ENCODE data around the gene SH2D2A.

Gene SH2D2A

DNA sequence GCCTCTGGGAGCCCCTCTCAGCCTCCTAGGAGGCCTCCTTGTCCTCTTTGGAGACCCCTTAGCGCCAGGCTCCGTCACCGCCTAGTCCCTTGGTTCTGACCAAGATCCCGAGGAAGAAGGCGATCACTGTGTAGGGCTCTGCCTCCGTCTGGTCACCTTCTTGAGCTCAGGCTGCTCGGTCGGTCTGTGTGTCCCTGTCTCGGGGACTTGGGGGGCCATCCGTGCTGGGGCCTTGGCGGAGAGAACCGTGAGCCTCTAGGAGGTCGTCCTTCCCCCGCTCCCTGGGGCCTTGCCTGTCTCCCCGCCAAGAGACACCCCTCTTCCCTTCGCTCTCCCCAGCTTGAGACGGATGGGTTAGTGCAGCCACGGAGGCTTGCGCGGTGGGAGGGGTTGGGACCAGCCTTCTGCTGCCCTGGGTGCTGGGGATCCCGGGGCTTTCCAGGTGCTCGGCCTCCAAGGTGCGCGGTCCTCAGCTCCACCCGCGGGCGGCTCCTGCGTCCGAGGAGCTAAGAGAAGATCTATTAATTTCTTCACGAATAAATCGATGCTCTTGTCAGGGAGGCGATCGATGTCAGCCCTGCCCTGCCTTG is 43.0 kb upstream of the SH2D2A start:
- Histone ChIP-seq H3K9me3 (ENCODE audit: control insufficient read depth in 2 of 2, low read length in 2 of 2) (no peaks in the 10 kb centered on the region), H3K4me1 (ENCODE audit: control insufficient read depth in 2 of 2, insufficient read depth in 2 of 2, low read length in 2 of 2) (peaks cover 8% of the 10 kb centered on the region in 2 donors), H3K27ac (ENCODE audit: low read depth in 2 of 2, low read length in 2 of 2) (no peak overlapping the region), H3K27me3 (ENCODE audit: control insufficient read depth in 2 of 2, insufficient read depth in 2 of 2, low read length in 2 of 2) (peaks cover 49 to 66% of the 10 kb centered on the region in 2 donors), H3K36me3 (ENCODE audit: control insufficient read depth in 2 of 2, insufficient read depth in 2 of 2, low read length in 2 of 2) (no peaks in the 10 kb centered on the region), H3K9ac (ENCODE audit: low read depth in 1 of 2, low read length in 2 of 2) (no peak overlapping the region), H3K4me3 (ENCODE audit: low read length in 2 of 2) (peak overlapping the region; percentile 37 to 57)

DNA sequence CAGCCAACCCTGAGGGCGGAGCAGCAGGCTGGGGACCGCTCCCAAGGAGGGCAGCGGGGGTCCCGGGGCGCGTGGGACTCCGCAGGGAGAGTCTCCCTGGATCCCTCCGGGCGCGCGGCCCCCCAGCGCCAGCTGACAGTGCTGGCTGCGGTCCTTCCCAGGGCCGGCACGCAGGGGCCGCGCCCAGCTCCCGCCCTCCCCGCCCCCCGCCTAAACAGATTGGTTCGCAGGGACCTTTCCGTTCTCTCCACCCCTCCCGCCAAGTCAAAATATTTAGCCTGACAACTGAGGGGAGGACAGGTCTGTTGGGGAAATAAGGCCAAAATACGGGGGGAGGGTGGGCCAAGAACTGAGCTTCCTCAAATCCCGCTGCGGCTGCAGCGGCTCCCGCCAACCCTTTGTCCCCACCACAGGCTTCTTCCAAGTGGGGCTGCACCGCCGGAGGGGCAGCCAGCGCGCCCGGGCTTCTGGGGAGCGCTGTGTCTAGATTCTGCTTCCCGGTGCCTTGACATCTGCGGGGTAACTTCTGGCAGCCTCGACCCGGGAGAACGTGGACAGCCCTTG is 42.4 kb upstream of the SH2D2A start, which contains the start of gene INSRR:
Gene INSRR (minus strand): TSS at position 159 of the 564 bp plus-strand sequence. CDS start 496 bp downstream, outside the sequence.
- H3K9ac ChIP-seq (ENCODE audit: low read depth in 1 of 2, low read length in 2 of 2), result no peak within 1 kb of the TSS
- peaks cover 49 to 65% of the 10 kb centered on the region in 2 donors for H3K27me3 ChIP-seq (ENCODE audit: control insufficient read depth in 2 of 2, insufficient read depth in 2 of 2, low read length in 2 of 2)
- peak within 1 kb of the TSS; percentile 37 to 57 for H3K4me3 ChIP-seq (ENCODE audit: low read length in 2 of 2)
- H3K9me3 ChIP-seq (ENCODE audit: control insufficient read depth in 2 of 2, low read length in 2 of 2), result no peaks in the 10 kb centered on the region
- peaks cover 8% of the 10 kb centered on the region in 2 donors for H3K4me1 ChIP-seq (ENCODE audit: control insufficient read depth in 2 of 2, insufficient read depth in 2 of 2, low read length in 2 of 2)
- no peak within 1 kb of the TSS for H3K27ac ChIP-seq (ENCODE audit: low read depth in 2 of 2, low read length in 2 of 2)
- no peaks in the 10 kb centered on the region for H3K36me3 ChIP-seq (ENCODE audit: control insufficient read depth in 2 of 2, insufficient read depth in 2 of 2, low read length in 2 of 2)

DNA sequence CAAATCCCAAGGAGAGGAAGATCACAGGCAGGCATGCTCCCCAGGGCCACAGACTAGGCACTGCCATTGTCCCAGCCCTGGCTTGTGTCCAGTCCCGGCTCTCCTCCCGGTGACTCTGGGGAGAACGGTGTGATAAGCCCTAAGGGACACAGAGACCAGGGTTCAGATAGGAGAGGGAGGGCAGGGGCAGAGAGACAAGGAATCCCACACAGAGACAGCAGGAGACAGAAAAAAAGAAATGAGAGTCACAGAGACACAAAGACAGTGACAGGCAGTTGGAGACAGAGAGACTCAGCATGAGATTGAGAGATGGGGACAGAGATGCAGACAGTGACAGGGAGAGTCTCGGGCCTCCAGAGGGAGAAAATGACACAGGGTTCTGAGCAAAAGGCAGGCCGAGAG is 41.9 kb upstream of the SH2D2A start:
- Histone ChIP-seq H3K27ac (ENCODE audit: low read depth in 2 of 2, low read length in 2 of 2) (no peak overlapping the region), H3K4me3 (ENCODE audit: low read length in 2 of 2) (no peak overlapping the region), H3K9ac (ENCODE audit: low read depth in 1 of 2, low read length in 2 of 2) (no peak overlapping the region), H3K9me3 (ENCODE audit: control insufficient read depth in 2 of 2, low read length in 2 of 2) (no peaks in the 10 kb centered on the region), H3K27me3 (ENCODE audit: control insufficient read depth in 2 of 2, insufficient read depth in 2 of 2, low read length in 2 of 2) (peaks cover 45 to 63% of the 10 kb centered on the region in 2 donors), H3K4me1 (ENCODE audit: control insufficient read depth in 2 of 2, insufficient read depth in 2 of 2, low read length in 2 of 2) (peaks cover 8% of the 10 kb centered on the region in 2 donors), H3K36me3 (ENCODE audit: control insufficient read depth in 2 of 2, insufficient read depth in 2 of 2, low read length in 2 of 2) (no peaks in the 10 kb centered on the region)

DNA sequence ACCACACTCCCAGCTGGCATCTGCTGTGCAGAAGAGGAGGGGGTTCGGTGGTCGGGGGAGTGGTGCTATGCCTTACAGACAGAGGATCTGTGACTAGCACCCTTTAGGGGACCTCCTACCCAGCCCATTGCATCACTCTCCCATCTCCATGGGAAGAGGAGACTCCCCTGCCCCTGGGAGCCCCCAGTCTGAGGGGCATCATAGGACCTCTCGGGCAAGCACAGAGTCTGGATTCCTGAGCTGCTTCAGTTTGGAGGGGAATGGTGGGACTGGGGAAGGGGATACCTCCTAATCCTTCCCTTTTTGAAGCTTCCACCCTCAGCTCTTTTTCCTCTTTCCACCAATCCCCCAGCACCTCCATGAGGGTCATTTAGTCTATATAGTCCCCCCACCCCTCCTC is 40.9 kb upstream of the SH2D2A start:
- Histone ChIP-seq H3K36me3 (ENCODE audit: control insufficient read depth in 2 of 2, insufficient read depth in 2 of 2, low read length in 2 of 2) (no peaks in the 10 kb centered on the region), H3K9me3 (ENCODE audit: control insufficient read depth in 2 of 2, low read length in 2 of 2) (no peaks in the 10 kb centered on the region), H3K9ac (ENCODE audit: low read depth in 1 of 2, low read length in 2 of 2) (no peak overlapping the region), H3K27ac (ENCODE audit: low read depth in 2 of 2, low read length in 2 of 2) (no peak overlapping the region), H3K27me3 (ENCODE audit: control insufficient read depth in 2 of 2, insufficient read depth in 2 of 2, low read length in 2 of 2) (peaks cover 45 to 60% of the 10 kb centered on the region in 2 donors), H3K4me3 (ENCODE audit: low read length in 2 of 2) (no peak overlapping the region), H3K4me1 (ENCODE audit: control insufficient read depth in 2 of 2, insufficient read depth in 2 of 2, low read length in 2 of 2) (peaks cover 8% of the 10 kb centered on the region in 2 donors)

DNA sequence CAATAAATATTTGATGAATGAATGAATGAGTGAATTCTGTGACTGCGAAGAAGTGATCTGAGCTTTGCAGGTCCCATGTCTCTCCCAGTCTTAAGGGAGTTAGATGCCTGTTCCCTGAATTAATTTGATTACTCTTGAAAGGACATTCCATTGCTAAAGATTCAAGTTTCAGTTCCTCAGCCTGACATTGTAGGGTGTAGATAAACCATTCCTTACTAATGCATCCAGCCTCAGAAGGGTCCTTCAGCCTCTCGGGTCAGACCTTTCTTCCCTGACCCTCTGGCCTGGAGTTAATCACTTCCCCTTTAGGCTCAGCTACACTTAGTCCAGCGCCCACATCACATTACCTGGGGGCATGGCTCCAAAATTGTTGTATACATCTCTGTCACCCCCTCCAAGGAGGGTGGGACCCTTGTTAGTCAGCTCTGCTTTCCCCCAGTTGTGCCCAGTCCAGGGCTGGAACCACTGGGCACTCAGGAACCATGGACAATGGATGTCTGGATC is 39.7 kb upstream of the SH2D2A start:
- peaks cover 35 to 48% of the 10 kb centered on the region in 2 donors for H3K27me3 ChIP-seq (ENCODE audit: control insufficient read depth in 2 of 2, insufficient read depth in 2 of 2, low read length in 2 of 2)
- peaks cover 8% of the 10 kb centered on the region in 2 donors for H3K4me1 ChIP-seq (ENCODE audit: control insufficient read depth in 2 of 2, insufficient read depth in 2 of 2, low read length in 2 of 2)
- H3K9ac ChIP-seq (ENCODE audit: low read depth in 1 of 2, low read length in 2 of 2), result no peak overlapping the region
- H3K4me3 ChIP-seq (ENCODE audit: low read length in 2 of 2), result no peak overlapping the region
- H3K27ac ChIP-seq (ENCODE audit: low read depth in 2 of 2, low read length in 2 of 2), result no peak overlapping the region
- no peaks in the 10 kb centered on the region for H3K9me3 ChIP-seq (ENCODE audit: control insufficient read depth in 2 of 2, low read length in 2 of 2)
- H3K36me3 ChIP-seq (ENCODE audit: control insufficient read depth in 2 of 2, insufficient read depth in 2 of 2, low read length in 2 of 2), result no peaks in the 10 kb centered on the region

DNA sequence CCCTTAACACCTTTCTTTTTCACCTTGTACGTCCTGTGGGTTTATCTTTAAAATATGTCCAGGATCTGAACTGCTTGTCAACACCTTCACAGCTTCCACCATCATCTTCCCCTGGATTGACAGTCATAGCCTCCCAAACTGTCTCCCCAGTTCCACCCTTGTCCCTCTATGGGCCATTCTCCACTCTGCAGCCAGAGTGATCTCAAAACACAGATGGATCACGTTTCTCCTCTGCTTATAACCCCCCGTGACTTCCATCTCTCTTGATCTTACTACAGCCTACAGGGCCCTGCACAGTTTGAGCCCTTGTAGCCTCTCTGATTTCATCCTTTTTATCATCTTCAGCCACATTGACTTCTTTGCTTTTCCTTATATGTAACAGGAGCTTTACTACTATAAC is 38.0 kb upstream of the SH2D2A start:
- Histone ChIP-seq H3K9ac (ENCODE audit: low read depth in 1 of 2, low read length in 2 of 2) (no peak overlapping the region), H3K27me3 (ENCODE audit: control insufficient read depth in 2 of 2, insufficient read depth in 2 of 2, low read length in 2 of 2) (peaks cover 26 to 38% of the 10 kb centered on the region in 2 donors), H3K9me3 (ENCODE audit: control insufficient read depth in 2 of 2, low read length in 2 of 2) (no peaks in the 10 kb centered on the region), H3K27ac (ENCODE audit: low read depth in 2 of 2, low read length in 2 of 2) (no peak overlapping the region), H3K36me3 (ENCODE audit: control insufficient read depth in 2 of 2, insufficient read depth in 2 of 2, low read length in 2 of 2) (no peaks in the 10 kb centered on the region), H3K4me3 (ENCODE audit: low read length in 2 of 2) (no peak overlapping the region), H3K4me1 (ENCODE audit: control insufficient read depth in 2 of 2, insufficient read depth in 2 of 2, low read length in 2 of 2) (peaks cover 1 to 2% of the 10 kb centered on the region in 2 donors)

DNA sequence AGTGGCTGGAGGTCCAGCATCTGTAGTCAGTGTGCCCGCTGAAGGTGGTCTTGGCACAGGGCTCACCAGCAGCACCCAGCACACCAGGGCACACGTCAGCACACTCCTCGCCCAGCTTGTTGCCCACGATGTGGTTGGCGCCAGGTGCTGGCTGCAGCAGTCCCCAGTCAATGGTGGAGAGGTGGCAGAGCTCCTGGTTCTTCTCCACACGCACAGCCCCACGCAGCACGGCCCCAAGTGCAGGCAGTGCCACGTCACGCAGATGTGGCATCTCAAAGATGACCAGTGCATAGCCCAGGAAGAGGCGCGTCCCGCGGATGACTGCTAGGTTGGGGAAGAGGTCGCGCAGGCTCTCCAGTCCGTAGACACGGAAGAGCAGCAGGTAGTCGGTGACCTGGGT is 37.1 kb upstream of the SH2D2A start:
- Histone ChIP-seq H3K36me3 (ENCODE audit: control insufficient read depth in 2 of 2, insufficient read depth in 2 of 2, low read length in 2 of 2) (no peaks in the 10 kb centered on the region), H3K9ac (ENCODE audit: low read depth in 1 of 2, low read length in 2 of 2) (no peak overlapping the region), H3K9me3 (ENCODE audit: control insufficient read depth in 2 of 2, low read length in 2 of 2) (no peaks in the 10 kb centered on the region), H3K4me1 (ENCODE audit: control insufficient read depth in 2 of 2, insufficient read depth in 2 of 2, low read length in 2 of 2) (no peaks in the 10 kb centered on the region), H3K4me3 (ENCODE audit: low read length in 2 of 2) (no peak overlapping the region), H3K27me3 (ENCODE audit: control insufficient read depth in 2 of 2, insufficient read depth in 2 of 2, low read length in 2 of 2) (peaks cover 24 to 36% of the 10 kb centered on the region in 2 donors), H3K27ac (ENCODE audit: low read depth in 2 of 2, low read length in 2 of 2) (no peak overlapping the region)

DNA sequence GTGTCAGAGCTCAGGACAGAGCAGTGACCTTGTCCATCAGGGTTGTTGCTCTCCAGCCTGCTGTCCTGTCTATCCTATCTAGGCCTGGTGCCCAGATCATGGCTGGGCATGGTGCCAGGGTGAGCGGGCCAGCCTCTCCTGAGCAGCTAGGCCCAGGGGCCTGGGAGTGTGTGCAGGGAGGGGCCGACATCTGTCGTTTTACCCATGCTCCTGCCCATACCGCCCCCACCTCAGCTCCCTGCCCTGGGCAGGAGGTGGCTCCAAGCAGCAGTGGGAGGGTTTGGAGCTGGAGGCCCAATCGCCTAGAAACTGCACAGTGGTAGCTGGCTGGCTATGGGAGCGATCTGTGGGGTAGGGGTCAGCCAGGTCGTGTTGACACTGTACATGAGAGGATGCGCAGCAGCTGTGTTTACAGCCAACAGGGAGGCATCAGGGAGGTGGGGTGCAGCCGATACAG is 35.8 kb upstream of the SH2D2A start:
- Histone ChIP-seq H3K27ac (ENCODE audit: low read depth in 2 of 2, low read length in 2 of 2) (no peak overlapping the region), H3K27me3 (ENCODE audit: control insufficient read depth in 2 of 2, insufficient read depth in 2 of 2, low read length in 2 of 2) (peaks cover 11 to 33% of the 10 kb centered on the region in 2 donors), H3K4me1 (ENCODE audit: control insufficient read depth in 2 of 2, insufficient read depth in 2 of 2, low read length in 2 of 2) (no peaks in the 10 kb centered on the region)

DNA sequence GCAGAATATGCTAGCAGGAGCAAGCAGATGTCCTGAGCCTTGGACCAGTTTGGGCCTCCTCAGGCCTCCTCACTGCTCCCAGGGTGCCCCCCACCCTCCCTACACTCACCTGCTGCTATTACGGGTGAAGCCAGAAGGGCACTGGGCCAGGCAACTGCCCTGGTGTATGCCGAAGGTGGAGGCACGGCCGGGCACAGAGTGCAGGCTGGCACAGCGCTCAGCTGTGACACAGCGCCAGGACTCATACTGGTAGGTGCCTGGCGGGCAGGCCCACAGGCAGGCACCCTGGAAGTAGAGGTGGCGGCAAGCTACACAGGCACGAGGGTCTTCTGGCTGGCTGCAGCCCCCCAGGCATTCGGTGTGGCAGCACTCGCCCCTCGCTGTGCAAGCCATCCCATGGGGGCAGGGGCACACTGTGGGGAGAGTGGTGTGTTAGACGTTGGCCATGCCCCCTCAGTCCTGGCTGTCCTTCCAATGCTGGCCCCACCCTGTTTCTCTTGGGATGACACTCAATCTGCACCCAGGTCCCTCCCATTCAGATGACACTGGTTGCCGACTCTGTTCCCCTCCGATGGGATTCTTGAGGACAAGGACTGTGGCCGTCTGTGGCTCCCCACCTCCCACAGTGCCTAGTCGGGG is 35.2 kb upstream of the SH2D2A start:
- H3K36me3 ChIP-seq (ENCODE audit: control insufficient read depth in 2 of 2, insufficient read depth in 2 of 2, low read length in 2 of 2), result no peaks in the 10 kb centered on the region
- peaks cover 9 to 33% of the 10 kb centered on the region in 2 donors for H3K27me3 ChIP-seq (ENCODE audit: control insufficient read depth in 2 of 2, insufficient read depth in 2 of 2, low read length in 2 of 2)
- no peaks in the 10 kb centered on the region for H3K4me1 ChIP-seq (ENCODE audit: control insufficient read depth in 2 of 2, insufficient read depth in 2 of 2, low read length in 2 of 2)
- no peak overlapping the region for H3K9ac ChIP-seq (ENCODE audit: low read depth in 1 of 2, low read length in 2 of 2)
- H3K27ac ChIP-seq (ENCODE audit: low read depth in 2 of 2, low read length in 2 of 2), result no peak overlapping the region
- H3K9me3 ChIP-seq (ENCODE audit: control insufficient read depth in 2 of 2, low read length in 2 of 2), result no peaks in the 10 kb centered on the region
- no peak overlapping the region for H3K4me3 ChIP-seq (ENCODE audit: low read length in 2 of 2)

More for the DNA sequence above, 35.8 kb upstream of the SH2D2A start:
- H3K36me3 ChIP-seq (ENCODE audit: control insufficient read depth in 2 of 2, insufficient read depth in 2 of 2, low read length in 2 of 2), result no peaks in the 10 kb centered on the region
- H3K9me3 ChIP-seq (ENCODE audit: control insufficient read depth in 2 of 2, low read length in 2 of 2), result no peaks in the 10 kb centered on the region
- no peak overlapping the region for H3K4me3 ChIP-seq (ENCODE audit: low read length in 2 of 2)
- no peak overlapping the region for H3K9ac ChIP-seq (ENCODE audit: low read depth in 1 of 2, low read length in 2 of 2)

DNA sequence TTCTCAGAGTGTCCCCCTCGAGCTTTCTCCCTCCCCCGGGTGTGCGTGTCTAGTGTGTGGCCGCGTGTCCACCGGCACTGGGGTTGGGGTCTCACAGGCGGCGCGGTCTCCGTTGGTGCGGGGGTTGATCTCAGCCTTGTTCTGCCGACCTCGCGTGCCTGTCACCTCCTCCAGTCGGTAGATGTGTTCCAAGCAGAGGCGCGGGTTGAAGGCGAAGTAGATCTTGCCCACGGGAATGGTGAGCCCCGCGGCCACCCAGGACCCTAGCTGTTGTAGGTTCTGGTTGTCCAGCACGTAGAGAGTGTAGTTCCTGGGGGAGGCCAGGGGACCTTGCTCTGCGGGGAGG is 32.5 kb upstream of the SH2D2A start:
- H3K9ac ChIP-seq (ENCODE audit: low read depth in 1 of 2, low read length in 2 of 2), result no peak overlapping the region

More for the DNA sequence above, 32.5 kb upstream of the SH2D2A start:
- Histone ChIP-seq H3K27me3 (ENCODE audit: control insufficient read depth in 2 of 2, insufficient read depth in 2 of 2, low read length in 2 of 2) (peaks cover 9 to 43% of the 10 kb centered on the region in 2 donors), H3K4me3 (ENCODE audit: low read length in 2 of 2) (no peak overlapping the region), H3K27ac (ENCODE audit: low read depth in 2 of 2, low read length in 2 of 2) (no peak overlapping the region), H3K36me3 (ENCODE audit: control insufficient read depth in 2 of 2, insufficient read depth in 2 of 2, low read length in 2 of 2) (no peaks in the 10 kb centered on the region), H3K4me1 (ENCODE audit: control insufficient read depth in 2 of 2, insufficient read depth in 2 of 2, low read length in 2 of 2) (no peaks in the 10 kb centered on the region), H3K9me3 (ENCODE audit: control insufficient read depth in 2 of 2, low read length in 2 of 2) (no peaks in the 10 kb centered on the region)
